Measurements from ENCODE around the gene RTN4R. TPM values are rescaled to one million over a fixed set of nuclear protein-coding genes. Genes with fewer than 3 reads are reported as not detected.

RTN4R gene
- total RNA-seq, 1 experiment from 2014 or later, result 11.1 TPM

DNA sequence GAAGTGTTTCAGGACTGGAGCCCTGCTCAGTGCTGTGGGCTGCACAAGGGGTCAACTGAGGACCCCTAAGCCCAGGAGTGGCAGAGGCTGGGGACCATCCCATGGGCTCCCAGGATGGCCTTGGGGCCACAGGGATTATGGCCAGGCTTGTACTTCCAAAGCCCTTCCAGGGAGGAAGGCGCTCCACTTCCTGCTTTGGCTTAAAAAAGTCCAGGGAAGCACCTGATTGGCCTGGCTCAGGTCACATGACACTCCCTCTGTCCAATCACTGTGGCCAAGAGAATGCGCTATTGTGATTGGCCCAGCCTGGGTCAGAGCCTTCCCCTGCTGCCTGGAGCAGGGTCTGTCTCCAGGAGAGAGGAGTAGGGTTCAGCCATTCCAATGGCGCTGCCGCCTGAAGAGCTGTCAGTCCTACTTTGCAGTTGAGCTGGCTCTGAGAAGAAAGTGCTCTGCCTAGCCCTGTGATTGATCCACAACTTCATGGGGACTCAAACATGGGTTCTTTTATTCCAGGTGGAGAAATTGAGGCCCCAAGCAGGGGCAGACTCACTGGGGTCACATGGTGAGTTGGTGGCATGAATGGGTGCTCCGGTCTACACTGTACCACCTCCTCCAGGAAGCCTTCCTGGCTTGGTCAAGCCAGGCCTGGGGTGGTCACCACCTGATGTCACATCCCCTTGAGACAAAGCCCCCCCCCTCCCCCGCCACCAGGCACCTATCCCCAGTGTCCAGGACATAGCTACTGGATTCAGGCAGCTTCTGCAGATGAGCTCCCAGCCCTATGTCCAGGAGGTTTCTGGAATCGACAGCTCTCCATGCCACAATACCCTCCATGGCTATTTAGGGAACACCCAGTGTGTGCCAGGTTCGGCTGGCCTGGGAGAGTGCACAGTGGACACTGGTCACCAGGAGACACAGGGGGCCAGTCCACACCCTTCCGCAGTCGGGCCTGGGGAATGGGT lies 48.2 kb downstream of the RTN4R start:
- no TSS peak for BruUV-seq (replicated peaks)
- no peak for DNase-seq
- intact Hi-C loops (cut with micrococcal nuclease; ENCODE audit: unreplicated experiment), result no loop called here
- H3K9me3 ChIP-seq, result peaks cover 7% of the 10 kb centered on the region
- no peak overlapping the region for H3K4me3 Mint-ChIP-seq (ENCODE audit: unreplicated experiment)
- H3K27me3 Mint-ChIP-seq (ENCODE audit: insufficient read depth, unreplicated experiment), result no peaks in the 10 kb centered on the region
- no peak overlapping the region for H3K4me3 ChIP-seq (ENCODE audit: low read depth, low read length)
- H3K36me3 Mint-ChIP-seq (ENCODE audit: insufficient read depth, unreplicated experiment), result peaks cover 5% of the 10 kb centered on the region
- no peaks in the 10 kb centered on the region for H3K27me3 ChIP-seq (replicated peaks; ENCODE audit: control insufficient read depth, insufficient read depth, low read length)
- ChIA-PET POLR2A (no interaction called here), CTCF (interaction anchor here (0.7 kb wide), 1 partner anchor 10 kb away, joined by 5 read pairs; no protein-coding TSS in a partner anchor)
- H3K4me1 ChIP-seq, result no peaks in the 10 kb centered on the region; the same call in 1 of the 2 replicates
- no peak for TF ChIP-seq CTCF (IDR thresholded peaks at IDR 0.05; ENCODE audit: insufficient read depth in 1 of 2, low read depth in 1 of 2, low read length in 1 of 2, severe bottlenecking in 1 of 2, unreplicated experiment in 1 of 2)
- H3K4me1 Mint-ChIP-seq (ENCODE audit: low read depth, unreplicated experiment), result no peaks in the 10 kb centered on the region
- no peak overlapping the region for H3K27ac Mint-ChIP-seq (ENCODE audit: unreplicated experiment)
- no peaks in the 10 kb centered on the region for H3K9me3 Mint-ChIP-seq (ENCODE audit: unreplicated experiment)
- no peaks in the 10 kb centered on the region for H3K36me3 ChIP-seq (ENCODE audit: control insufficient read depth, insufficient read depth, low read length)

DNA sequence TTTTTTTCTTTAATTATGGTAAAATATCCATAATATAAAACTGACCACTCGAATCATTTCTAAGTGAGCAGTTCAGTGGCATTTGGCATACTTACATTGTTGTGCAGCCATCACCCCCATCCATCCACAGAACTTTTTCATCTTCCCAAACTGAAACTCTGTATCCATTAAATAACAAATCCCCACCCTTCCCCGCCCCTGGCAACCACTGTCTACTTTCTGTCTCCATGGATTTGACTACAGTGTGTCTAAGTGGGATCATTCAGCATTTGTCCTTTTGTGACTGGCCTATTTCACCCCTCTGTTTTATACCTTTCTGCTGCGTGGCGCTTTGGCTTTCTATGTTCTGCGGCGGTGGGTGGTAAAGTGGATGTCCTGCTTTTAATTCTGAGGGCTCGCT lies 49.1 kb downstream of the RTN4R start:
- Histone ChIP-seq H3K36me3 (ENCODE audit: control insufficient read depth, insufficient read depth, low read length) (no peaks in the 10 kb centered on the region), H3K9me3 (peaks cover 7% of the 10 kb centered on the region), H3K4me3 (ENCODE audit: low read depth, low read length) (no peak overlapping the region), H3K4me1 (no peaks in the 10 kb centered on the region; the same call in 1 of the 2 replicates), H3K27me3 (replicated peaks; ENCODE audit: control insufficient read depth, insufficient read depth, low read length) (no peaks in the 10 kb centered on the region)
- Mint-ChIP-seq H3K4me1 (ENCODE audit: low read depth, unreplicated experiment) (no peaks in the 10 kb centered on the region), H3K36me3 (ENCODE audit: insufficient read depth, unreplicated experiment) (no peaks in the 10 kb centered on the region), H3K9me3 (ENCODE audit: unreplicated experiment) (no peaks in the 10 kb centered on the region), H3K4me3 (ENCODE audit: unreplicated experiment) (no peak overlapping the region), H3K27ac (ENCODE audit: unreplicated experiment) (no peak overlapping the region), H3K27me3 (ENCODE audit: insufficient read depth, unreplicated experiment) (no peaks in the 10 kb centered on the region)
- ChIA-PET CTCF (no interaction called here), POLR2A (no interaction called here)
- no peak for TF ChIP-seq CTCF (IDR thresholded peaks at IDR 0.05; ENCODE audit: insufficient read depth in 1 of 2, low read depth in 1 of 2, low read length in 1 of 2, severe bottlenecking in 1 of 2, unreplicated experiment in 1 of 2)
- DNase-seq, result no peak
- intact Hi-C loops (cut with micrococcal nuclease; ENCODE audit: unreplicated experiment), result no loop called here
- BruUV-seq (replicated peaks), result no TSS peak

- no peak for TF ChIP-seq CTCF (IDR thresholded peaks at IDR 0.05; ENCODE audit: insufficient read depth in 1 of 2, low read depth in 1 of 2, low read length in 1 of 2, severe bottlenecking in 1 of 2, unreplicated experiment in 1 of 2)
- intact Hi-C loops (cut with micrococcal nuclease; ENCODE audit: unreplicated experiment), result no loop called here
- no peaks in the 10 kb centered on the region for H3K36me3 Mint-ChIP-seq (ENCODE audit: insufficient read depth, unreplicated experiment)
- no peaks in the 10 kb centered on the region for H3K27me3 ChIP-seq (replicated peaks; ENCODE audit: control insufficient read depth, insufficient read depth, low read length)
- H3K27ac Mint-ChIP-seq (ENCODE audit: unreplicated experiment), result no peak overlapping the region
- no peaks in the 10 kb centered on the region for H3K4me1 Mint-ChIP-seq (ENCODE audit: low read depth, unreplicated experiment)
- CTCF ChIA-PET, result no interaction called here
- H3K4me3 ChIP-seq (ENCODE audit: low read depth, low read length), result no peak overlapping the region
- H3K4me1 ChIP-seq, result no peaks in the 10 kb centered on the region; the same call in 1 of the 2 replicates
- no peaks in the 10 kb centered on the region for H3K27me3 Mint-ChIP-seq (ENCODE audit: insufficient read depth, unreplicated experiment)
- POLR2A ChIA-PET, result no interaction called here
- no TSS peak for BruUV-seq (replicated peaks)
- no peaks in the 10 kb centered on the region for H3K36me3 ChIP-seq (ENCODE audit: control insufficient read depth, insufficient read depth, low read length)
- H3K9me3 Mint-ChIP-seq (ENCODE audit: unreplicated experiment), result no peaks in the 10 kb centered on the region
- DNase-seq, result no peak
- peaks cover 7% of the 10 kb centered on the region for H3K9me3 ChIP-seq
- H3K4me3 Mint-ChIP-seq (ENCODE audit: unreplicated experiment), result no peak overlapping the region
Measured at GRCh38 chr22:20218326-20218872, 49.7 kb downstream of the RTN4R start.

All from Caco-2 (cell line).